GM12878 (cell line): Measurements from ENCODE around the gene ZYX.

Experiments
- CEBPB ChIP-seq, 2 experiments: fragments of 150-350 bp in 1 of 2; IDR thresholded peaks; 2 replicates each; pipeline ENCODE4 v1.6.1; 2012 to 2014; ENCODE audit warnings: low read depth in 2 of 2, low read length in 2 of 2, borderline replicate concordance in 1 of 2, inconsistent platforms in 1 of 2
- EZH2 ChIP-seq: IDR thresholded peaks from 2 replicates; pipeline ENCODE4 v1.6.1; 2012; ENCODE audit warnings: low read depth, mild to moderate bottlenecking, control low read depth, inconsistent platforms, low read length, borderline replicate concordance; ENCODE audit not compliant: control insufficient read depth
- GABPA ChIP-seq: IDR thresholded peaks from 2 replicates; pipeline ENCODE4 v1.6.1; 2014; ENCODE audit warnings: antibody characterized with exemption, low read depth, mild to moderate bottlenecking, inconsistent platforms
- JUND ChIP-seq: IDR thresholded peaks from 2 replicates; pipeline ENCODE4 v1.6.1; 2012; ENCODE audit warnings: low read depth, mild to moderate bottlenecking, low read length, improper control_type of control experiment, moderate library complexity
- PAX8 ChIP-seq: fragments of 450-650 bp; IDR thresholded peaks from 2 replicates; pipeline ENCODE4 v1.6.1; 2017; ENCODE audit warnings: mild to moderate bottlenecking, moderate library complexity
- POLR2A ChIP-seq: IDR thresholded peaks from 2 replicates; pipeline ENCODE4 v1.6.1; 2011; ENCODE audit warnings: low read depth, mild to moderate bottlenecking, low read length
- REST ChIP-seq: IDR thresholded peaks from 2 replicates; pipeline ENCODE4 v1.6.1; 2012; ENCODE audit warnings: mild to moderate bottlenecking, low read depth, low read length
- SIN3A ChIP-seq: IDR thresholded peaks from 2 replicates; pipeline ENCODE4 v1.6.1; 2012; ENCODE audit warnings: low read depth, low read length, improper control_type of control experiment
- SP1 ChIP-seq: IDR thresholded peaks from one replicate; pipeline ENCODE4 v1.6.1; 2011; ENCODE audit warnings: low read depth, low read length
- ZNF274 ChIP-seq: IDR thresholded peaks from one replicate; pipeline ENCODE4 v1.8.0; 2011; ENCODE audit not compliant: insufficient read length, insufficient read depth

GRCh38 chr7:143384661-143385631, 3.8 kb downstream of the ZYX start:
- TF ChIP-seq PAX8 = no peak
- TF ChIP-seq SP1 = no peak
- TF ChIP-seq SIN3A = no peak
- TF ChIP-seq EZH2 = no peak
- TF ChIP-seq POLR2A = peak; percentile 33; the same call in 1 of the 2 replicates
- TF ChIP-seq CEBPB (IDR thresholded peaks at IDR 0.05; ENCODE audit: borderline replicate concordance in 1 of 2, low read depth in 2 of 2, low read length in 2 of 2) = no peak
- no peak for TF ChIP-seq GABPA
- no peak for TF ChIP-seq REST
- no peak for TF ChIP-seq JUND
- TF ChIP-seq ZNF274 = no peak
